Trophoblast cell (in vitro differentiated cells and primary cell): Measurements from ENCODE around the gene GALNTL6.
A peak's percentile ranks its signal among the peaks of the same experiment; 100 is the strongest.
"Not testable (repeated sequence)": the region's sequence is repeated elsewhere in the genome, so short reads cannot be mapped to it uniquely, and the experiment has no call there.

ENCODE experiments used
- DNase-seq, 2 donors: peaks; one replicate each; pipeline ENCODE4 v3.0.0-alpha.2; 2016
- H2AFZ ChIP-seq: 2 replicates; pipeline ENCODE4 v1.6.1; 2013; ENCODE audit warnings: low read length, moderate library complexity, mild to moderate bottlenecking; ENCODE audit not compliant: insufficient read depth, poor library complexity
- H2AK5ac ChIP-seq: 2 replicates; pipeline ENCODE4 v1.6.1; 2013; ENCODE audit warnings: mild to moderate bottlenecking, low read length
- H2BK120ac ChIP-seq: 2 replicates; pipeline ENCODE4 v1.6.1; 2013; ENCODE audit warnings: low read length, mild to moderate bottlenecking, moderate library complexity; ENCODE audit not compliant: insufficient read depth, poor library complexity
- H2BK12ac ChIP-seq: 2 replicates; pipeline ENCODE4 v1.6.1; 2013; ENCODE audit warnings: mild to moderate bottlenecking, low read length, moderate library complexity
- H2BK5ac ChIP-seq: 2 replicates; pipeline ENCODE4 v1.6.1; 2013; ENCODE audit warnings: low read length, low read depth, moderate library complexity, mild to moderate bottlenecking; ENCODE audit not compliant: poor library complexity
- H3K14ac ChIP-seq: 2 replicates; pipeline ENCODE4 v1.6.1; 2013; ENCODE audit warnings: mild to moderate bottlenecking, low read length
- H3K18ac ChIP-seq: 2 replicates; pipeline ENCODE4 v1.6.1; 2013; ENCODE audit warnings: mild to moderate bottlenecking, low read length
- H3K23ac ChIP-seq: 2 replicates; pipeline ENCODE4 v1.6.1; 2013; ENCODE audit warnings: low read length
- H3K27ac ChIP-seq: 2 replicates; pipeline ENCODE4 v1.5.1; 2013; ENCODE audit warnings: low read depth, mild to moderate bottlenecking, inconsistent platforms, low read length, moderate library complexity
- H3K27me3 ChIP-seq: 2 replicates; pipeline ENCODE4 v1.6.1; 2013; ENCODE audit warnings: inconsistent platforms, mild to moderate bottlenecking, low read length, moderate library complexity; ENCODE audit not compliant: insufficient read depth
- H3K36me3 ChIP-seq, 2 experiments: 1 replicate in 1 of 2; 2 replicates in 1 of 2; pipeline ENCODE4 v1.6.1; 2013; ENCODE audit warnings: low read length in 2 of 2, mild to moderate bottlenecking in 2 of 2, moderate library complexity in 1 of 2; ENCODE audit not compliant: insufficient read depth in 2 of 2, control insufficient read depth in 1 of 2
- H3K4ac ChIP-seq: 2 replicates; pipeline ENCODE4 v1.6.1; 2013; ENCODE audit warnings: low read depth, mild to moderate bottlenecking, low read length, moderate library complexity
- H3K4me1 ChIP-seq, 2 experiments: 1 replicate in 1 of 2; 2 replicates in 1 of 2; pipeline ENCODE4 v1.6.1; 2013; ENCODE audit warnings: low read length in 2 of 2, mild to moderate bottlenecking in 2 of 2, moderate library complexity in 1 of 2; ENCODE audit not compliant: insufficient read depth in 2 of 2, control insufficient read depth in 1 of 2
- H3K4me2 ChIP-seq: 2 replicates; pipeline ENCODE4 v1.6.1; 2013; ENCODE audit warnings: inconsistent platforms, mild to moderate bottlenecking, low read length, moderate library complexity
- H3K4me3 ChIP-seq: 2 replicates; pipeline ENCODE4 v1.5.1; 2013; ENCODE audit warnings: mild to moderate bottlenecking, low read depth, low read length, inconsistent platforms
- H3K79me1 ChIP-seq: one replicate; pipeline ENCODE4 v1.6.1; 2013; ENCODE audit warnings: low read length
- H3K79me2 ChIP-seq: 2 replicates; pipeline ENCODE4 v1.6.1; 2013; ENCODE audit warnings: low read length, mild to moderate bottlenecking; ENCODE audit not compliant: control insufficient read depth, insufficient read depth, poor library complexity
- H3K9ac ChIP-seq: 2 replicates; pipeline ENCODE4 v1.6.1; 2013; ENCODE audit warnings: mild to moderate bottlenecking, low read length
- H3K9me3 ChIP-seq: 2 replicates; pipeline ENCODE4 v1.6.1; 2013; ENCODE audit warnings: low read depth, mild to moderate bottlenecking, control low read depth, inconsistent platforms, low read length; ENCODE audit not compliant: insufficient read depth
- H4K12ac ChIP-seq: 2 replicates; pipeline ENCODE4 v1.6.1; 2013; ENCODE audit warnings: low read depth, mild to moderate bottlenecking, low read length, moderate library complexity
- H4K8ac ChIP-seq: 2 replicates; pipeline ENCODE4 v1.6.1; 2013; ENCODE audit warnings: low read depth, mild to moderate bottlenecking, low read length, moderate library complexity
- H4K91ac ChIP-seq: one replicate; pipeline ENCODE4 v1.6.1; 2013; ENCODE audit warnings: low read depth, mild to moderate bottlenecking, low read length, moderate library complexity
- WGBS: extraction: QIAGEN DNeasy Blood & Tissue Kit; methylation state at CpG from one replicate; pipeline ENCODE4 v1.1.7; 2013; ENCODE audit warnings: missing lambda C conversion rate; ENCODE audit not compliant: insufficient read length, insufficient coverage; ENCODE audit errors: extremely low coverage; 5-methylcytosine and 5-hydroxymethylcytosine counted together

GALNTL6 gene

GRCh38 chr4:172970189-172970588 is 1157.0 kb downstream of the GALNTL6 start:
- no CpG with 5 or more reads among the region's 4 CpGs for WGBS
- not testable (repeated sequence) for H3K9ac ChIP-seq, H2BK5ac ChIP-seq, H3K27me3 ChIP-seq, H3K23ac ChIP-seq, H4K12ac ChIP-seq, H3K27ac ChIP-seq, H3K4ac ChIP-seq, H3K4me2 ChIP-seq, H3K4me3 ChIP-seq, H2AK5ac ChIP-seq, H4K8ac ChIP-seq, H3K79me1 ChIP-seq, H2AFZ ChIP-seq, H3K18ac ChIP-seq, H3K36me3 ChIP-seq, DNase-seq, H4K91ac ChIP-seq, H2BK120ac ChIP-seq, H3K4me1 ChIP-seq, H2BK12ac ChIP-seq, H3K9me3 ChIP-seq, H3K14ac ChIP-seq, H3K79me2 ChIP-seq

DNA sequence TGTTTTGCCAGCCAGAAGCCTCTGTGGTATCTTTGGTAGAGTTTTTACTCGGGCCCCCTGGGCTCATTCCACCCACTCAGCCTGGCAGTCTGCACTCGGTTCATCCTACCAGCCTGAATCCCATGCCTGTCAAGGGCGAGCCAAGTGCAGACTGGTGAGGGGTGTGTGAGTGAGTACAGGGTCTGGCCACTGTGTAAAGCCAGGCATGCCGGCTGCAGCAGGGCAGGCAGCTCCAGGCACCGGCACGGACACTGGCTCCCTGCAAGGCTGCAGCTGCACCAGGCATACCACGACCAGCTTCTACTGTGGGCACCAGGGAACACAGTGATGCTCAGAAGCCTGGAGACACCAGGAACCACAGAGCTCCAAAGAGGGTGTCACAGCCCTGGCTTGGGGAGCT is 1161.4 kb downstream of the GALNTL6 start:
- Histone ChIP-seq H3K14ac (no peak overlapping the region), H2BK120ac (no peak overlapping the region), H3K4me2 (no peak overlapping the region), H2AFZ (no peak overlapping the region), H4K12ac (no peak overlapping the region), H3K9me3 (no peaks in the 10 kb centered on the region), H3K4me1 (no peaks in the 10 kb centered on the region), H3K27me3 (no peaks in the 10 kb centered on the region), H3K27ac (no peak overlapping the region), H3K18ac (no peak overlapping the region), H3K79me2 (no peaks in the 10 kb centered on the region), H3K4ac (no peak overlapping the region), H3K79me1 (no peaks in the 10 kb centered on the region), H2BK5ac (no peak overlapping the region), H2BK12ac (no peak overlapping the region), H3K9ac (no peak overlapping the region), H3K4me3 (no peak overlapping the region), H4K91ac (no peak overlapping the region), H2AK5ac (no peak overlapping the region), H4K8ac (no peak overlapping the region), H3K23ac (no peak overlapping the region), H3K36me3 (no peaks in the 10 kb centered on the region)
- DNase-seq = no peak
- no CpG with 5 or more reads among the region's 7 CpGs for WGBS

DNA sequence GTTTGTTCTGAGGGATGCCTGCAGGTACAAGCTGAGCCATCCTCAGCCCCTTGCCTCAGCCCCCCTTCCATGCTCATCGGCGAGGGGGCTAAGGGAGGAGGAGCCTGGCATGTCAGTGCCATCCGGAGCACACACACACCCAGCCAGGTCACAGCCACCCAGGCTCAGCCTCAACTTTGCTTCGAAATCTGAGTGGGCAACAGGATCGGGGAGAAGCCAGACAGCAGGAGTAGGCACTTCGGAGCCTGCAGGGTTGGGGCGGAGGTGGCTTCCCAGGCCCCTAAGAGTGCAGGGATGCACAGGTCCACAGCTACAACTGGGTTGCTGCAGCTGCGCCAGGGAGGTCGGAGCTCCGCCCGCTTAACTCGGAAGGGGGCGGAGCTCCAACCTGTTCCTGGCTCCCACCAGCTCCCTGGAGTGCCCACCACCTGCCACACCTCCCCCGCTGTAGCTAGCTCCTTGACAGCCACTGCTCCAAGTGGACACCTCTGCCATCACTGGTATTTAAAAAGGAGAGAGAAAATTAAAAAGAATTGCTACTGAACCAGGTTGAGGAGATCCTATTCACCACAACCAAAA is 1162.5 kb downstream of the GALNTL6 start:
- Histone ChIP-seq H3K79me1 (no peaks in the 10 kb centered on the region), H3K79me2 (no peaks in the 10 kb centered on the region), H3K4me1 (no peaks in the 10 kb centered on the region), H4K12ac (no peak overlapping the region), H3K18ac (no peak overlapping the region), H2BK12ac (no peak overlapping the region), H4K8ac (no peak overlapping the region), H4K91ac (no peak overlapping the region), H3K9me3 (no peaks in the 10 kb centered on the region), H3K4me2 (no peak overlapping the region), H3K27ac (no peak overlapping the region), H2BK120ac (no peak overlapping the region), H3K14ac (no peak overlapping the region), H2BK5ac (no peak overlapping the region), H3K9ac (no peak overlapping the region), H2AK5ac (no peak overlapping the region), H2AFZ (no peak overlapping the region), H3K4ac (no peak overlapping the region), H3K27me3 (no peaks in the 10 kb centered on the region), H3K4me3 (no peak overlapping the region), H3K36me3 (no peaks in the 10 kb centered on the region), H3K23ac (no peak overlapping the region)
- DNase-seq = no peak
- no CpG with 5 or more reads among the region's 14 CpGs for WGBS

- H4K8ac ChIP-seq, H3K14ac ChIP-seq, H3K9ac ChIP-seq, H2AK5ac ChIP-seq, H3K27ac ChIP-seq, H2BK5ac ChIP-seq, H2BK12ac ChIP-seq, H3K4me3 ChIP-seq, H3K4me1 ChIP-seq, H3K36me3 ChIP-seq, H3K9me3 ChIP-seq, H3K79me1 ChIP-seq, H4K12ac ChIP-seq, H3K79me2 ChIP-seq, H2BK120ac ChIP-seq, H3K18ac ChIP-seq, H3K4ac ChIP-seq, H3K23ac ChIP-seq, H3K27me3 ChIP-seq, H4K91ac ChIP-seq, H3K4me2 ChIP-seq, H2AFZ ChIP-seq: not testable (repeated sequence)
- peak in 1 of 2 donors; percentile 47 for DNase-seq
- WGBS = no CpG with 5 or more reads among the region's 4 CpGs
Observed at GRCh38 chr4:172977491-172978041, 1164.4 kb downstream of the GALNTL6 start.
